Testis (tissue), 3 donors: Measurements from ENCODE around the gene KIRREL1. TPM values are rescaled to one million over a fixed set of nuclear protein-coding genes. Genes with fewer than 3 reads are reported as not detected.

ENCODE experiments used
- DNase-seq: peaks from one replicate; pipeline ENCODE4 v3.0.0-alpha.2; 2019
- H3K27ac ChIP-seq, 2 donors: fragments of 200-600 bp; sonication (generic); one replicate each; pipeline ENCODE4 v1.5.1; 2019
- H3K27me3 ChIP-seq: fragments of 200-600 bp; sonication (generic); one replicate; pipeline ENCODE4 v1.5.1; 2019
- H3K36me3 ChIP-seq: fragments of 200-600 bp; sonication (generic); one replicate; pipeline ENCODE4 v1.5.1; 2017; ENCODE audit warnings: low read depth; ENCODE audit errors: missing control alignments
- H3K4me1 ChIP-seq: fragments of 200-600 bp; sonication (generic); one replicate; pipeline ENCODE4 v1.5.1; 2019
- H3K4me3 ChIP-seq, 2 donors: fragments of 200-600 bp; sonication (generic); one replicate each; pipeline ENCODE4 v1.5.1; 2017 to 2019
- H3K9me3 ChIP-seq: fragments of 200-600 bp; sonication (generic); one replicate; pipeline ENCODE4 v1.5.1; 2017
- CTCF ChIP-seq, 3 experiments: fragments of 450-650 bp in 2 of 3; fragments of 200-600 bp in 1 of 3; sonication (generic) in 1 of 3; IDR thresholded peaks; one replicate each; pipeline ENCODE4 v1.5.1; 2016 to 2019; ENCODE audit warnings: antibody characterized with exemption in 3 of 3, mild to moderate bottlenecking in 2 of 3, moderate library complexity in 1 of 3
- POLR2A ChIP-seq: fragments of 450-650 bp; IDR thresholded peaks from one replicate; pipeline ENCODE4 v1.6.1; 2017; ENCODE audit warnings: antibody characterized with exemption, mild to moderate bottlenecking, moderate library complexity
- WGBS, 2 donors: methylation state at CpG; one replicate each; pipeline ENCODE4 v1.1.5; 2018; 5-methylcytosine and 5-hydroxymethylcytosine counted together
- intact Hi-C: fragments of 100-400 bp; cut with DNase I; formaldehyde crosslinking; loops from one replicate; pipeline ENCODE4 v1.15.1; 2023; ENCODE audit warnings: low total_unique reads
- polyA plus RNA-seq: library from polyadenylated mRNA; stranded (reverse); fragments of 350-450 nt; fragmentation: Illumina TruSeq; extraction: RNeasy Lipid Tissue Mini Kit (QIAGEN cat#74804); gene quantifications from one replicate; pipeline ENCODE4 v1.2.3, GENCODE V29; 2014; ENCODE audit warnings: low read depth, low replicate concordance; ENCODE audit not compliant: insufficient read depth
- total RNA-seq, 2 donors: library from RNA; depleted of rRNA; stranded (reverse); fragments of >200 nt; gene quantifications; one replicate each; pipeline ENCODE4 v1.2.3, GENCODE V29; 2016

The KIRREL1 gene
- total and polyA plus RNA-seq, 3 donors from 2014 or later = 15.5 to 31.9 (median 19.9) TPM

GRCh38 chr1:158022554-158023312 lies 29.3 kb downstream of the KIRREL1 start:
- H3K9me3 ChIP-seq = no peaks in the 10 kb centered on the region
- no peaks in the 10 kb centered on the region for H3K27me3 ChIP-seq
- no peak overlapping the region for H3K4me3 ChIP-seq
- intact Hi-C loops = no loop called here
- H3K4me1 ChIP-seq = peaks cover 50% of the 10 kb centered on the region
- H3K36me3 ChIP-seq = no peaks in the 10 kb centered on the region
- no peak for DNase-seq
- peak overlapping the region in 1 of 2 donors; percentile 50 for H3K27ac ChIP-seq
- 43 to 55% methylated on average over 7 of the region's 7 CpGs for WGBS, 2 donors
- no peak for TF ChIP-seq POLR2A
- no peak for TF ChIP-seq CTCF (IDR thresholded peaks at IDR 0.05)

- DNase-seq = no peak
- Histone ChIP-seq H3K4me3 (no peak overlapping the region), H3K27me3 (no peaks in the 10 kb centered on the region), H3K4me1 (peaks cover 30% of the 10 kb centered on the region), H3K9me3 (no peaks in the 10 kb centered on the region), H3K27ac (no peak overlapping the region), H3K36me3 (no peaks in the 10 kb centered on the region)
- intact Hi-C loops = no loop called here
- TF ChIP-seq POLR2A (no peak), CTCF (IDR thresholded peaks at IDR 0.05) (no peak)
- 75 to 79% methylated on average over 7 of the region's 7 CpGs for WGBS, 2 donors
Measured at GRCh38 chr1:158024737-158025136, 31.3 kb downstream of the KIRREL1 start.

DNA sequence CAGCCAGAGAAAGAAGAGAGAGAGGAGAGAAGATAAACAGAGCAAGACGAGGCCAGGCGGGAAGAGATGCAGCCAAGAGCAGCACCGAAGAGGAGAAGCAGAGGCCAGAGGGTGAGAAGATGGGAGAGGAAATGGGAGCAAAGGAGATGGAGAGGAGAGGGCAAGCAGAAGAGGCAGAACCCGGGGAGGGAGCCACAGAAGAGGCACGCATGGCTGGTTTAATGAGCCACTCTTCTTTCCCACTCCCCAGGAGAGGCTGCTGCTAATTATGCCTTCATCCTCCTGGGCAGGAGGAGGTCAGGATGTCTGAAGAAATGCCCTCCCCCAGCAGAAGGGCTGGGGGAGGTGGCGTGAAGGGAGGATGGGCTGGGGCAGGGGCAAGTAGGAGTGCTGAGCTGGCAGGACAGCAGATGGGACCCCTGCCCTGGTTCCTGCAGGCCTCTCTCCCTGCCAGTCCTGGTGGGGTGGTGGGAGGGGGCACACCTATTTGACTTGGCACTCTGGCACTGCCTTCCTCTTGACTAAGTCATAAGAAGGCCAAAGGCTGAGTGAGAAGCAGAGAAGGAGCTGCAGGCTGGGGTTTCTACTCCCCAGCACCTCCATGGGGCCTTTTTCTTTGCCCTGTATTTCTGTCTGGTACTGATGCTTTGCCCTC lies 32.3 kb downstream of the KIRREL1 start:
- 48 to 59% methylated on average over 6 of the region's 6 CpGs for WGBS, 2 donors
- intact Hi-C loops = no loop called here
- Histone ChIP-seq H3K9me3 (no peaks in the 10 kb centered on the region), H3K36me3 (no peaks in the 10 kb centered on the region), H3K27me3 (no peaks in the 10 kb centered on the region), H3K4me3 (no peak overlapping the region), H3K4me1 (peaks cover 23% of the 10 kb centered on the region), H3K27ac (no peak overlapping the region)
- TF ChIP-seq POLR2A (no peak), CTCF (IDR thresholded peaks at IDR 0.05) (no peak)
- no peak for DNase-seq

- TF ChIP-seq POLR2A (no peak), CTCF (IDR thresholded peaks at IDR 0.05) (no peak)
- no peaks in the 10 kb centered on the region for H3K36me3 ChIP-seq
- H3K4me1 ChIP-seq = peaks cover 16% of the 10 kb centered on the region
- H3K27ac ChIP-seq = no peak overlapping the region
- no peaks in the 10 kb centered on the region for H3K27me3 ChIP-seq
- H3K9me3 ChIP-seq = no peaks in the 10 kb centered on the region
- H3K4me3 ChIP-seq = no peak overlapping the region
- no peak for DNase-seq
- intact Hi-C loops = no loop called here
- 83 to 89% methylated on average over 1 of the region's 1 CpG for WGBS, 2 donors
Measured at GRCh38 chr1:158026651-158027050, 33.2 kb downstream of the KIRREL1 start.
